Right renal pelvis (tissue), 4 donors: ENCODE results near the gene FAM81A. TPM values are rescaled to one million over a fixed set of nuclear protein-coding genes. Genes with fewer than 3 reads are reported as not detected.
"Not testable (repeated sequence)": the region's sequence is repeated elsewhere in the genome, so short reads cannot be mapped to it uniquely, and the experiment has no call there.

Experiments
- DNase-seq, 4 donors: peaks; one replicate each; pipeline ENCODE4 v3.0.0-alpha.2; 2013; ENCODE audit warnings: low read depth in 4 of 4, low spot score in 3 of 4, missing footprints in 1 of 4
- polyA plus RNA-seq, 4 donors: library from polyadenylated mRNA; unstranded; fragments of 120-200 nt; gene quantifications; one replicate each; pipeline ENCODE4 v1.2.1, GENCODE V29; 2013; ENCODE audit not compliant: insufficient read length in 4 of 4

The FAM81A gene
- polyA plus RNA-seq, 4 donors, result 19.9 to 24.3 (median 23.2) TPM

- no peak for DNase-seq
Measured at GRCh38 chr15:59420986-59421618, 16.9 kb upstream of the FAM81A start.

DNA sequence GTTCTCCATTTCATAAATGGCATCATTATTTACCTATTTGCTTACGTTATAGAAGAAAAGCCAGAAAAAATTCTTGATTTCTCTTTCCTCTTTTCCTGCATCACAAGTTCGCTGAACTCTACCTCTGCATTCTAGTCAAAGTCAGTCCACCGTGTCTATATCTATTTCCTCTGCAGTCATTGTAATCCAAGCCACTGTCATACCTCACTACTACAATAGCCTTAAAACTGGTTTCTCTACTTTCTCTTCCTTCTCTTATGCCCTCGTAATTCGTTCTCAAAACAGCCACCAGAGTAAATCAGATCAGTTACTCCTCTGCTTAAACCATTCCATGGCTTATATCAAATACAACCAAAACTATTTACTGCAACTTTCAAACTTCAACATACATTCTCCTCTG lies 13.4 kb upstream of the FAM81A start:
- no peak for DNase-seq

GRCh38 chr15:59428898-59429297 lies 9.1 kb upstream of the FAM81A start:
- DNase-seq, result not testable (repeated sequence)

- DNase-seq, result no peak
Measured at GRCh38 chr15:59432389-59432788, 5.6 kb upstream of the FAM81A start.

- DNase-seq, result no peak
Measured at GRCh38 chr15:59434481-59434880, 3.5 kb upstream of the FAM81A start.

GRCh38 chr15:59436774-59437141 lies 1.2 kb upstream of the FAM81A start:
- DNase-seq, result no peak

- DNase-seq, result no peak
Measured at GRCh38 chr15:59437142-59437816, 707 bp upstream of the FAM81A start.

- DNase-seq, result no peak
Measured at GRCh38 chr15:59438625-59439290, 772 bp downstream of the FAM81A start.

GRCh38 chr15:59439576-59439975 lies 1.6 kb downstream of the FAM81A start:
- DNase-seq, result no peak

GRCh38 chr15:59443341-59444072 lies 5.5 kb downstream of the FAM81A start:
- DNase-seq, result no peak

GRCh38 chr15:59444081-59444835 lies 6.3 kb downstream of the FAM81A start:
- DNase-seq, result no peak

DNA sequence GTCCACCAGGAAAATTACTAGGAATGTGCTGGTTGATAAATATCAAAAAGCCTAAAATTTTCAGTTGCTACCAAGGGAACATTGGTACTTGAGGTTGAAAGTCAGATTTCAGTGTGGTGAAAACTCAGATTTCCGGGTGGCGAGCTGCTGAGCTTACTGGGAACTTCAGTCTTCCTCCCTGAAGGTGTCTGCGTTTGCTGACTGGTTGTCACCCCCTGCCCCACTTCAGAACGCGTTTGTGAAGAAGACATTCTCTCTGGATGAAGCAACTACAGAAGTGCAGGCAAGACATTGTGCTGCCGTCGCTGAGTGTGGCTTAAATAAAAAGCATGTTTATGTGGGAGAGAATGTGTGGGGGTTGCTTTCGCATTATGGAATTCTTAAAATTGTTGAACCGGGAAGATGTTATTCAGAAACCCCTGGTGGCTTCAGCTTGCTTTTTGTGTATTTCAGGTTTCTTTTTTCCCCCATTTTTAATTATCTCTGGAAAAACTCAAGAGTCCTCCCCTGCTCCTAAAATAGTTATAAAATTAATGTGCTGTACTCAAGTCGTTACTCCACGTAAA lies 7.1 kb downstream of the FAM81A start:
- DNase-seq, result no peak

DNA sequence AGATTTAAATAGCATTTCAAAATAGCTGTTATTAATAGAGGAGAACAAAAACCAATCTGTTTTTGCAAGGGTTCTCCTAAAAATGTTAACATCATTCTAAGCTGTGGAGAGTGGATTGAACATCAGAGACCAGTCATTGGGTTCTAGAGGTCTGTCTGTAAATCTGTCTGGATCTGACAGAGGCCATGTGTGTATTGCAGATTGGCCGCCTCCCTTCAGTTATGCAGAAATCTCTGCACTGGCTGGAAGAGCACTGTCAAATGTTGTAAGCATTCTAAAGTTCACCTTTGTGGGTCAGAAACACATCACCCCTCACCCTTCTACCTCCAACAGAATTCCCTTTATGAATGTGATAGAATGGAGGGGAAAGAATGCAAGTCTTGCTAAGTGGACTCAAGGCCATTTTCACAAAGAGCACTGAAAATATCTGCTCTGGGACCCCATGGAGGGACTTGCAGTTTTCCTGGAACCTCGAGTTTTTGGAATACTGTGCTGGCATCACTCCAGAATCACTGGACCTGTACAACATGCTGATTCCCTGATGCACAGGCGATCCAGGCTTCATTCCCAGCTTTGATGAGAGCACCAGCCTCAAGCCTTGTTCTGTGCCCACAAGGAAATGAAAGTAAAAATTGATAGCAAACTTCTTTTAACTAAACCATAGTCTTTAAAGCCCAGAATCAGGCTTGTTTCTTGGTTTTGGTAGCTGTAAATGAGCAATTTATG lies 8.4 kb downstream of the FAM81A start:
- DNase-seq, result no peak

- no peak for DNase-seq
Measured at GRCh38 chr15:59447367-59447766, 9.4 kb downstream of the FAM81A start.

- DNase-seq, result no peak
Measured at GRCh38 chr15:59448871-59449270, 10.9 kb downstream of the FAM81A start.

- no peak for DNase-seq
Measured at GRCh38 chr15:59453474-59454215, 15.7 kb downstream of the FAM81A start.

GRCh38 chr15:59456114-59456513 lies 18.1 kb downstream of the FAM81A start:
- DNase-seq, result no peak

- DNase-seq, result no peak
Measured at GRCh38 chr15:59457103-59457502, 19.1 kb downstream of the FAM81A start.

DNA sequence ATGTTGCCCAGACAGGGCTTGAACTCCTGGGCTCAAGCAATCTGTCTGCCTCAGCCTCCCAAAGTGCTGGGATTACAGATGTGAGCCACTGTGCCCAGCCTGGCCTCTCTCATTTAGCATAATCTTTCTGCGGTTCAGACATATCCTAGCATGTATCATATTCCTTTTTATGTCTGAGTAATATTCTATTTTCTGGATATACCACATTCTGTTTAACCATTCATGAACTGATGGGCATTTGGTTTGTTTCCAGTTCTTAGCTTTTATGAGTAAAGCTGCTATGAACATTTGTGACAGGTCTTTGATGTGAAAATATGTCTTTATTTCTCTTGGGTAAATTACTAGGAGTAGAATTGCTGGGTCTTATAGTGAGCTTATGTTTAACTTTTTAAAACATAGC lies 23.5 kb downstream of the FAM81A start:
- DNase-seq, result no peak
